Amygdala (tissue), 56 donors: ENCODE results near the gene PCP2.

Experiments
- DNase-seq, 56 donors: peaks; one replicate each; lab custom pipeline; 2025; lab: John Stamatoyannopoulos, UW

The PCP2 gene

GRCh38 chr19:7620442-7621412, 12.8 kb downstream of the PCP2 start:
- DNase-seq: no peak

- no peak for DNase-seq
Observed at GRCh38 chr19:7619671-7620441, 13.7 kb downstream of the PCP2 start.

- peak in 13 of 56 donors; percentile 9 to 49 (median 21) for DNase-seq
Observed at GRCh38 chr19:7618771-7619510, 14.6 kb downstream of the PCP2 start.

GRCh38 chr19:7618348-7618747, 15.2 kb downstream of the PCP2 start:
- peak in 2 of 56 donors; percentile 20 to 31 for DNase-seq

GRCh38 chr19:7617735-7618134, 15.8 kb downstream of the PCP2 start:
- no peak for DNase-seq

GRCh38 chr19:7617172-7617571, 16.3 kb downstream of the PCP2 start:
- no peak for DNase-seq

- no peak for DNase-seq
Observed at GRCh38 chr19:7614859-7615741, 18.4 kb downstream of the PCP2 start.

GRCh38 chr19:7612282-7613274, 20.9 kb downstream of the PCP2 start:
- DNase-seq: no peak

GRCh38 chr19:7611541-7612279, 21.8 kb downstream of the PCP2 start:
- no peak for DNase-seq

GRCh38 chr19:7610491-7611240, 22.9 kb downstream of the PCP2 start:
- DNase-seq: no peak

- DNase-seq: no peak
Observed at GRCh38 chr19:7607874-7608560, 25.5 kb downstream of the PCP2 start.

- DNase-seq: no peak
Observed at GRCh38 chr19:7607212-7607873, 26.2 kb downstream of the PCP2 start.

- no peak for DNase-seq
Observed at GRCh38 chr19:7606289-7606688, 27.2 kb downstream of the PCP2 start.

GRCh38 chr19:7605490-7606222, 27.9 kb downstream of the PCP2 start:
- DNase-seq: no peak

- no peak for DNase-seq
Observed at GRCh38 chr19:7603919-7604318, 29.6 kb downstream of the PCP2 start.
